Activated T-cell treated with anti-CD3 and anti-CD28 coated beads, Interleukin-2, amount 50 U/mL, for 1 hour (primary cell): Measurements from ENCODE around the gene SATB1.

Source experiments
- DNase-seq: peaks from one replicate; pipeline ENCODE4 v3.0.0-alpha.2; 2020

Gene SATB1

DNA sequence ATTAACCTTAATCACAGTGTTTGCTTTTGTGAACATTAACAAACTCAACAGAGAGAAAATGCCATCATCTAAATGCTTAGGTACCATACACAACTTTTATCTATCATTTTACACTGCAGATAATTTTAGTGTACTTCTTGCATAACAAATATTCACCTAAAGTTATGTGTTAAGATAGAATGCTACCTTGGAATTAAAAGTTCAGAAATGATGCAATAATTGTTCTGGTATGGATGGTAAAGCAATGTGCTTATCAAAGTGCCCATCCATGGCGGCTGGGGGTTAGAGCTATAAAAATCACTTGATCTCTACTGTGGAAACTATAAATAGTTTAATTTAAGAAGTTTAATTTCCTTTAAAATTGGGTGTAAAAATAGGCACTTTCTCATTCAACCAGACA, 28.7 kb downstream of the SATB1 start:
- DNase-seq = no peak

DNA sequence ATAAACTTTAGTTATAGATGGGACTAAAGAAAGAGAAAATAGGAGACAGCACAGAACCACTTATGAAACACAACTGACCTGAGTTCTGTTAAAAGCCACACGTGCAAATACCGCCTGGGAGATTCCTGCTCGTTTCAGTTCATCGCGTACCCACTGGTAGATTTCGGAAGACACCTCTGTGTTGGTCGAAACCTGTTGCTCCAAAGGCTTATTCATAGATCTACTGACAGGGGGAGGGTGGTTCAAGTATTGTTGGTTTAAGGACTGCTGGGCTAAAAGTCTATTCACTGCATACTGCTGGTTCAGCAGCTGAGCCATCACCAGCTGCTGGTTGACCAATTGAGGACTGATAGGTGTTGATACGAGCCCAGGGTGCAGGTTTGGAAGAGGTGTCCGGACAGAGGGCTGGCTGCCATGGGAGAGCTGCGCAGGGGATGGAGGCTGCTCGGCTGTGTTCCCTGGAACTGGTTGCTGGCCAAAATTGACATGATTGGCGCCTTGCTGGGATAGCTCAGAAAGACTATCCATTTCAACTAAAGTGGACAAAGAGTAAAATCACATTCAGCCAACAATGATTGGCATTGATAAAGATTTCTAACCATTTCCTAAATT, 30.6 kb downstream of the SATB1 start:
- DNase-seq = no peak

DNA sequence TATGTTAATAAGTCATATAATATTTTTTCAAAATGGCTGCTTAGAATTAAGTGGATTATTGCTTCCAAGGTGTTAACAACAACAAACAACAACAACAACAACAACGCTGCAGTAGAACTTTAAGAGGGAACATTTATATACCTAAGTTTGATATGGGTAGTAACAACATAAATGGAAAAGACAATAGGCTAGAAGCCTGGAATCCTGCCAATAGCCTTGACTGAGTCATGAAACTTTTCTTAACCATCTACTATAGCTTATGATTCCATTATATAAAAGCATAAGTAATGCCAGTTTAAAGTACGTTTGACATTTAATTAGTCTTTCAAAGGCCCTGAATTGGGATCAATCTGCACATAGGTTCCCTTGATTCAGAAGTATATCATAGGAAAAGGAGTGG, 31.2 kb downstream of the SATB1 start:
- no peak for DNase-seq

DNA sequence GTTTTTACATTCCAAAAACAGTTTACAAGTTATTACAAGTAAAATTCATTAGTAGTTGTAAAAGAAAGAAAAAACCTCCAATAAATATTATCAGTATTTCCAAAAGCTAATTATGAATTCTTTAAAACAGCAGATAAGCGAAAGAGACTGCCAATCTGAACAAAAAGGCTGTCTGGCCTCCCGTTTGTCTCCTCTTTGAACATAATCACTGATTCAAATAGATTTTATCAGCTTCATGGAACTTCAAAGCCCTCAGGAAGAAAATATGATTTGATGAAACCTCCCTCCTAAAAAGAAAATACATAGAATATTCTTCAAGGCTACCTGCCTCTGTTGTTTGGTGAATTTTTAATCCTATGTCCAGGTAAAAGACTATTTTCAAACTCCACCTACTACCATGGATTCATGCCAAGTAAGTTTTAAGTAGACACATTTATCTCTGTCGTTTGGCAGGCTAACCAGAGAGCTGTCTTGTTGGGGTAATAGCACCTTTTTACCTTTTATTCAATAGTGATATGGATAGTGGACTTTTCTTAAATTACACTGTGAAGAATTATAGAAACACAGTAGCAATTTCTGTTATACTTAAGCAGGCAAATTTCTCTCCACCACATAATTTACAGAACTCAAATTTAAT, 35.0 kb downstream of the SATB1 start:
- DNase-seq = no peak

DNA sequence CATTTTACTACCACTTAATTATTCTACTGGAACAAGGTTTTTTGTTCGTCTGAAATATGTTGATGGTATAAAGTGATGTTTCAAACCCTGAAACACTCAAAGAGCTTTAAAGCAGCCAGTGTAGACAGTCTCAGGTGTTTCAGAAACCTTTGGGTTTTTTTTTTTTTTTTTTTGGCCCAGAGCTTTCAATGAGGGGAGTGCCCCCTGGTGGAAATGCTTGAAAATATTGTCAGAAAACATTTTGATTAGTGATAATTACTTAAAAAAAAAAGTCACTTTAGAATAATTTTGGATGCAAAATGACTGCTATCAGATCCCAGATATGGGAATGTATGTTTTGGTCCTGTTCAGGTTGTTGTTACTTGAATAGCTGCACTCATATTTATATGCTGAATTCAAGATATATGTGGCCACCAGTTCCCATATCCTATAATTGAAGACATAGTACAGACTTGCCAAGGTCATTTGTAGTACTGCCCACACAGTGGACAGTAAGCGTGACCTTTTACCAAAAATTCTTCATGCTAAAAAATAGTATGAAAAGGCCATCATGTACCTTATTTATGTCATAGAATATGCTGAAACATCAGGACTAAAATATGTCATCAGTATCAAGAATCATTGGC, 35.9 kb downstream of the SATB1 start:
- no peak for DNase-seq

- DNase-seq = no peak
These were observed 38.8 kb downstream of the SATB1 start for GRCh38 chr3:18386274-18386890.

- DNase-seq = no peak
These were observed 39.4 kb downstream of the SATB1 start for GRCh38 chr3:18385706-18386105.

DNA sequence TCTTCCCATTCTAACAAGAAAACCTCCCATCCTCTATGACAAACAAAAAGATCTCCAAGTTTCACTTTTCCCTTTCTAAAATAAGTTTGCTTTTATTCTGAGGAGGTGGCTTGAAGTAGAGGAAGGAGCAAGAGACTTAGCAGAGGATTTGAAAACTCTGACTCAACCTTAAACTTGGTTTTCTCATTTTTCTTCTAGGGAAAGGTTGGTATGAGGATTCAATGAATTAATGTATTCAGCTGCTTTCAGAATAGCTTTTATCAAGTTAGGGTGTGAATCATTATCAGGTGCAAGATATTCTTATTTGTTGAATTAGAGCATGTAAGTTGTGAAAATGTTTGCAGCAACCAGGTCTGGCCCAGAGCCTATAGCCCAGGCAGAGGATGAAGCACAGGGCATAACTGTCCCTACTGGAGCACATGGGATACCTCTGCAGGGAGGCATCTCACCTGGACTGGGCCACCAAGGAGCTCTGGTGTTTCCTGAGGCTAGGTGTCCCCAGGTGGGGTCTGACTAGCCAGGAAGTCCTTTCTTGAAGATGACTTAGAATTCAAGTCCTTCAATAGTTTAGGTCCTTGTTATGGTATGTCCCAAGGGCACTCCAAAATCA, 42.3 kb downstream of the SATB1 start:
- DNase-seq = no peak

- DNase-seq = no peak
These were observed 45.5 kb downstream of the SATB1 start for GRCh38 chr3:18379647-18380046.

- DNase-seq = no peak
These were observed 46.9 kb downstream of the SATB1 start for GRCh38 chr3:18378218-18378617.

GRCh38 chr3:18376682-18377081, 48.5 kb downstream of the SATB1 start:
- DNase-seq = no peak

GRCh38 chr3:18372786-18373405, 52.2 kb downstream of the SATB1 start:
- no peak for DNase-seq

DNA sequence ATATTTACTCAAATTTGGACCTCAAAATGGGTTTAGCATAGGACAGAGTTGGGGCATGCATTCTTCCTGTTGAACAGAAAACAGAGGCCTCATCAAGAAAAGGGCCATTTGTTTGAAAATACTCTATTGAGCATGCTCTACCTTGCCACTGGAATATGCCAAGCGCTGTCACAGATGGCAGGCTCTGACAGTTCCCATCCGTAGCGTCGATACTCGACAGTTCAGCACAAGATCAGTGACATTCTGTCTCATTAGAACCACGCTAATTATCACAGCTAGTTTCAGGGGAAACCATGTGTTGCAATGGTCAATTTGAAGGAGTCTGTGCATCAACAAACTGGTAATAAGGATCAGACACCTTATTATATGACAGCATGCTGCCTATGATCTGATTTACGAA, 54.5 kb downstream of the SATB1 start:
- no peak for DNase-seq

DNA sequence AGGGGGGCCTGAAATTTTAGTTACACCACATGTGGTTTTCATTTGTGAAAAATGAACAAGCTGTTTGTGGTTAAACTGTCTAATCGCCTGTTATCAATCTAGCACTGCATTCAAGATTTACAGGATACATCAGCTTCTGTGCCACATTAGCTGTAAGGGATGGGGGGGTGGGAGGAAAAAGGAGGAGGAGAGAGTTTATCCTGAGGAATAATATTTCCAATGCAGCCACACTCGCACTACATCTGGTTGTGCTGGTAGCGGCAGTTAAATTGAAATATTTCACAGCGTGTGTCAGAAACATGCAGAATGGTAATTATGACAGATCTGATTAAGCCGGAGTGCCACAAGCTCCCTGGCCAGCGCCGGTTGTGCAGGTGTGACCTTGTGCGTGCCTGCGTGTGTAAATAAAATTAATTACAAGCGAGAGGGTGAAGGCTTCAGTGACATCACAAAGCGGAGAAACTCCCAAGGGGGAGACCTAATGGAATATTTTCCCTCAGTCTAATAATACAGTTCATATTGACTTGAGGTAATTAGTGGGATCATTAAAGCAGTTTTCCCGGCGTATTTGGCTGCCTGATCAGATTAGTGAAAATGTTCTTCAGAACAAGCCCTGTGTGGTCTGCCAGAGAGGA, 55.5 kb downstream of the SATB1 start:
- no peak for DNase-seq

DNA sequence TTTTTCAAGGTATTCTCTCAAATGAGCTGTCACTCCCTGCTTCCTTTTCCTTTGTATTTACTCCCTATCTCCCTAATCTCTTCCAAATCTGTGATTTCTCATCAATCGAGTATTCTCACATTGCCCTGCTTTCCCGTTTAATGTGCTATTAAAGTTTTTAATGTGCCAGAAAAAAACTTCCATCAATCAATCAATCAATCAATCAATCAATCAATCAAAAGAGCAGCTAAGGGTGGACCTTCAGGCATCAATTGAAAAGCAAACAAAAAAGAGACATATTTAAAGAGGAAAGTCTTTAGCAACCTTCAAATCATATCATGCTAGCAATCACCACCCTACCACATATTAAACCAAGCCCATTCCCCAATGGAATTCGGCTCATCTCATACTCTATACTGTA, 58.9 kb downstream of the SATB1 start:
- DNase-seq = no peak

GRCh38 chr3:18363338-18363737, 61.8 kb downstream of the SATB1 start:
- DNase-seq = no peak

- DNase-seq = no peak
These were observed 67.4 kb downstream of the SATB1 start for GRCh38 chr3:18357747-18358146.

DNA sequence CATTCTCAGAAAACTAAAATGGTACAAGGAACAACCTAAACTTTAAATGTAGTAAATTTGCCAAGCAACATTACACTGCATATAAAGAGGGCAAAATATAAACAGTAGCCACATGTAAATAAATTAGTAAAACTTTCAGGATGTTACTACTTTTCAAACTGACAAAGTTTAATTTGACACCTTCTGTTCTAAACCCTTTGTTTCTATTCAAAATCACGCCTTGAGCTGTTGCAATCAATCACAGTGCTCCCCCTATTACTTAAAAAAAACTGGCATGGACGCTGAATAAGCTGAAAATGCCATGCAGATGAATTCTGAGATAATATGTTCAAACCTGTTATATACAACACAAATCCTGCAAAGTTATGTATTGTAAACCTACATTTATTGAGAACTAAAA, 69.3 kb downstream of the SATB1 start:
- no peak for DNase-seq

DNA sequence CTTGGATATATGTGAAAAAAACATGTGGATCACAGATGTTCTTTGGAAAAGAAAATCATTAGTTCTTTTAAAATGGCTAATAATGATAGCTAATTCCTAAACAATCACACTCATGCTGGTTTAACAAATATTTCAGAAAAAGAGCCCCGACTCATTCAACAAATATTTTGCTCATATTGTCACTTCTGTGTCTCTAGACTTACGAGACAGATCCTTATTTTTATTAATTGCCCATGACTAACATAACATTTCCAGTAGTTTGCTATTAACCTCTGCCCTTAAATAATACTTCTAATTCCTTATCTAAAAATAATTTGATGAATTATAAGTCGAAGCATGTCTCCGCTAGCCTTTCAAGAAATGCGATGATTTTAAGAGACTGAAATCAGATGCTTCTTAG, 70.4 kb downstream of the SATB1 start:
- DNase-seq = no peak

- no peak for DNase-seq
These were observed 73.1 kb downstream of the SATB1 start for GRCh38 chr3:18351823-18352744.

GRCh38 chr3:18351069-18351628, 74.0 kb downstream of the SATB1 start:
- no peak for DNase-seq
